HuH-7.5 (cell line): ENCODE measurements around the gene C2orf92.

Source experiments
- DNase-seq: peaks from one replicate; pipeline ENCODE4 v3.0.0; 2011; ENCODE audit warnings: low spot score

Gene C2orf92

DNA sequence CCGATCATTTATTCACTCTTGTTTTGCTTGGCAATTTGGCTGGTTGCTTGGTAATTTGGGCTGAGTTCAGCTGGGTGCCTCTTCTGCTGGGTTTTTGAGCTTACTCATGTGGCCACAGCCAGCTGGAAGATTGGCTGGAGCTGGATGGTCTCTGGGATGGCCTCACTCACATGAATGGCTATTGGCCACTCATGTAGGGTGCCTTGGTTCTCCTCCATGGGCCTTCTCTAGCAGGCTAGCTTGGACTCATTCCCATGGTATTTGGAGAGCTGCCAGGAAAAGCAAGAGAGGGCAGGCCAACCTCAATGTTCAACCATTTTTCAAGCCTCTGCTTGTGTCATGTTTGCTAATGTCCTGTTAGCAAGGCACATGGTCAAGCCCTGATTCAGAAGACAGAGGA is 60.7 kb downstream of the C2orf92 start:
- DNase-seq = no peak

DNA sequence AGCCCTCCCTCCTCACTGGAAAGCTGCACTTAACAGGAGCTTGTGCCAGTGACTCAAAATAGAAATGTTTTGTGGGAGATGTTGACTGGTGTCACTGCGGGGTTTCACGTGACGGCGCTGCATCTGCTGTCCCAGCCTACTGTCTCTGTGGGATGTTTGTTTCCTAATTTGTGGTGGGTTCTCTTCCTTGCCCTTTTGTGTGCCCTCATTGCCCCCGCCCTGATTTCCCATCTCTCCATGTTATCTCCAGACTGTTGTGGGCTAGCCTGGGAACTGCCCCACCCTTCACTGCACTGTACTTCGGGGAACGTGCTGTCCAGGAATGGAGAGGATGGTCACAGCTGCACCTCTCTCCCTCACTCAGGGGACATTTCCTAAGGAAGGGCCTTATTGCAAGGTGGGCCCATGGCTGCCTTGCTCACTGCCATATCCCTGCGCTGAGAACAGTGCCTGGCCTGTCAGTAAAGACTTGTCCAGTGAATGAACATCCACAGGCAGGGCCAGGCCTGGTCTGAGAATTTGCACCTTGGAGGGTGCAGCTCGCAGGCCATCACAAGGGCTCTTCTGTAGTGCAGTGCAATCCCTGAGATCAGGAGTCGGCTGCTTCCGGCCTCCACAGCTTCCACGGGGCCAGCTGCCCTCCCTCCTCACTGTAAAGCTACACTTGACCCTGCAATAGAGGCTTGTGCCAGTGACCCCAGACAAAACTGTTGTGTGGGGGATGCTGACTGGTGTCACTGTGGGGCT is 61.9 kb downstream of the C2orf92 start:
- no peak for DNase-seq

DNA sequence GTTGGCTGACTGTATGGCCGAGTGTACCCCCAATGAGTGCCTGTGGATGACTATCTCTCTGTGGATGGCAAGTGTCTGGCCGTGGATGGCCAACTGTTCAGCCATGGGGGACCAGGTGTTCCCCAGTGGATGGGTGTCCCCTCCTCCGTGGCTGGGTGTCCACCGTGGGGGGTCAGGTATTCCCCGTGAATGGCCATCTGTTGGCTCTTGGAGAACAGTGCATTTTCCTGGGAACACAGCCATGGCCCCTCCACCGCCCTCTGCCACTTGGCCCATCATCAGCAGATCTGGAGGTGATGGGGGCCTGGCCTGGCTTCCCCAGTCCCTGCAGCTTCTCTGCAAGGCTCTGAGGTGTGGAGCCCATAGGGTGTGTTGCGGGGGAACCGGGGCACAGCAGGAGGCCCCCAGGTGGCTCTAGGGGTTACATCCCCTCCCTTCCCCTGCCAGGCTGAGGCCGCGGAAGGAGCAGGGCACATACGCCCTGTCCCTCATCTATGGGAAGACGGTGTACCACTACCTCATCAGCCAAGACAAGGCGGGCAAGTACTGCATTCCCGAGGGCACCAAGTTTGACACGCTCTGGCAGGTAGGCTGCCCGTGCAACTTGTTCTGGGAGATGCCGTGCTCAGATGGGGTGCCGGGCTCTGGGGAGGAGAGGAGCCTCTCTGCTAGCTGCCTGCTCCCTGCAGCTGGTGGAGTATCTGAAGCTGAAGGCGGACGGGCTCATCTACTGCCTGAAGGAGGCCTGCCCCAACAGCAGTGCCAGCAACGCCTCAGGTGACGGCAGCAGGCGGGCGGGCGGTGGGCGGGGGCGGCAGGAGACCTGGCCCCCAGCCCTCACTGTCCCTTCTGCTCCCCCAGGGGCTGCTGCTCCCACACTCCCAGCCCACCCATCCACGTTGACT is 63.2 kb downstream of the C2orf92 start:
- DNase-seq = no peak

DNA sequence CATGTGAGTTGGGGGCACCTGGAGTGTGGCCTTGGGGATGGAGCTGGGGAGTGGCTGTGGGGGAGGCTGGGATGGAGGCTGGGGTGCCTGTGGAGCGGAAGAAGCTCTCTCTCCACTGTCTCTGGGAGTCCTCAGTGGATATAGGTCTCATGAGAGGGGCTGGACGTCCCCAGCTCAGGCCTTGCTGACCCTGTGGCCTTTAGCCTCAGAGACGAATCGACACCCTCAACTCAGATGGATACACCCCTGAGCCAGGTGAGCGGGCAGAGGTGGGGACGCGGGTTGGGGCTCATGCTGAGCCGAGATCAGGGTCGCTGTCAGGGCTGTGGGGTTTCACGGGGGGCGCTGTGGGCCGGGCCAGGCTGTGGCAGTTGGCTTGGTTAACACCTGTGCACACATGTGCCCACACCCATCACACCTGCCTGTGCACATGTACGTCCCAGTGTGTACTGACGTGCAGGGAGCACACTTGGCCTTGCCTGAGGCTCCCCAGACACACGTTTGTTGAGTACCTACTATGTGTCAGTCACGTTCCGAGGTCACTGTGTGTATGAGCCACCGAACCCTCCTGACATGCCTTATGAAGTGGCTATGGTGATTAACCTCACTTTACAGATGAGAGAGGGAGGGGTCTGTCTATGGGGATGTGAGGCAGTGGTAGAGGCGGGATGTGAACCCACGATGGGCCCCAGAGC is 64.0 kb downstream of the C2orf92 start:
- no peak for DNase-seq

DNA sequence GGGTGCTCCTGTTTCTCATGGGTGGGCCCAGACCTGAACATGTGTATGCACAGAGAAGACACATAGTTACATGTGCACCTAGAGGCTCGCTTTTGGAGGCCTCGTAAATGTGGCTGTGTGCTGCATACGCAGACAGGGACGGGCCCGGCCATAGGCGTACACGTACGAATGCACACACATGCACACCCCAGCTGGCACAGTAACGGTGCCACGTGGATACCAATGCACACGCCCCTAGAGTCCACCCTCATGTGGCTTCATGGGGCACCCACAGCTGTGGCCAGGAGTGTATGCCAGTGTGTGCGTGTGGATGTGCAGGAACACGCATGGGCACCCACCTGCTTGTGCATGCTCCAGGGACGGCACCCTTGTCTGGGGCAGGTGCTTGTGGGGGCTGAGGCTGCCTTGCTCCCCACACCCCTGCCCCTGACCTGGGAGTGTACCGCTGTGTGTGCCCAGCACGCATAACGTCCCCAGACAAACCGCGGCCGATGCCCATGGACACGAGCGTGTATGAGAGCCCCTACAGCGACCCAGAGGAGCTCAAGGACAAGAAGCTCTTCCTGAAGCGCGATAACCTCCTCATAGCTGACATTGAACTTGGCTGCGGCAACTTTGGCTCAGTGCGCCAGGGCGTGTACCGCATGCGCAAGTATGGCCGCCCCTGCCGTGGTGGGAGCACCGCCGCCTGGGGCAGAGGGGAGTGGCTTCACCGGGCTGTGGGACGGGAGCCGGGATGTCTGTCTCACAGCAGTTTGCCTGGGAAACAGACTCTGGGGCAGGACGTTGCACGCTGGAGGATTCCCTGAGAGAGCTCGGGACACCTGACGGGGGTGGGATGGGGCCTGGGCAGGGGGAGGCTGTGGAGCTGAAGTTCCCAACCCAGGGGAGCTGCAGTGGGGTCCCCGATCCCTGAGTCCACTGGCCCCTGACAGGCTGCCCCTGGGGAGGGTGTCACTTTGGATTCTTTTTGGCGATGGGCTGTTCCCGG is 64.8 kb downstream of the C2orf92 start:
- DNase-seq = no peak

DNA sequence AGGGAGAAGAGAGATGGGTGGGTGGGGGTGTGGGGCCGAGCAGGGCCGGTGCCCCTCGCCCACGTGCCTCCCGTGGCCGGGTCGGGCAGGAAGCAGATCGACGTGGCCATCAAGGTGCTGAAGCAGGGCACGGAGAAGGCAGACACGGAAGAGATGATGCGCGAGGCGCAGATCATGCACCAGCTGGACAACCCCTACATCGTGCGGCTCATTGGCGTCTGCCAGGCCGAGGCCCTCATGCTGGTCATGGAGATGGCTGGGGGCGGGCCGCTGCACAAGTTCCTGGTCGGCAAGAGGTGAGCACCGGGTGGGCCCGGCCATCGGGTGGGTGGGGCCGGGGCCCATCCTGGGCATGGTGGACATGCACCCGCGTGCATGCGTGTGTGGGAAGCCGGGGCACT is 65.6 kb downstream of the C2orf92 start:
- no peak for DNase-seq

DNA sequence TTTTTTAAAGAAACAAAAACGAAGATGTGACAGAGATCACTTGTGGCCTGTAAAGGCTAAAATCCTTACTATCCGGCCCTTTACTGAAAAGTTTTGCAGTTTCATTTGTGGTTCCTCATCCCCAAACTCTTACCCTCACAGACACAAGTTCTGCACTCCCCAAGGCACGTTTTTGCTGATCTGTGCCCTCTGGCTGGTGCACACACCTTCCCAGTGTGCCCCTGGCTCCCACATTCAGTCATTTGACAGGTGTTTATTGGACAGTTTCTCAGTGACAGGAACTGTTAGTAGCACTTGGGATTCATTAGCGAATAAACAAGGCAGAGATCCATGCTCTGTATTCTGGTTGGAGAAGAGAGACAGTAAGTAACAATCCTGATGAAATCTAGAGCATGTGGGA is 66.7 kb downstream of the C2orf92 start:
- DNase-seq = no peak

DNA sequence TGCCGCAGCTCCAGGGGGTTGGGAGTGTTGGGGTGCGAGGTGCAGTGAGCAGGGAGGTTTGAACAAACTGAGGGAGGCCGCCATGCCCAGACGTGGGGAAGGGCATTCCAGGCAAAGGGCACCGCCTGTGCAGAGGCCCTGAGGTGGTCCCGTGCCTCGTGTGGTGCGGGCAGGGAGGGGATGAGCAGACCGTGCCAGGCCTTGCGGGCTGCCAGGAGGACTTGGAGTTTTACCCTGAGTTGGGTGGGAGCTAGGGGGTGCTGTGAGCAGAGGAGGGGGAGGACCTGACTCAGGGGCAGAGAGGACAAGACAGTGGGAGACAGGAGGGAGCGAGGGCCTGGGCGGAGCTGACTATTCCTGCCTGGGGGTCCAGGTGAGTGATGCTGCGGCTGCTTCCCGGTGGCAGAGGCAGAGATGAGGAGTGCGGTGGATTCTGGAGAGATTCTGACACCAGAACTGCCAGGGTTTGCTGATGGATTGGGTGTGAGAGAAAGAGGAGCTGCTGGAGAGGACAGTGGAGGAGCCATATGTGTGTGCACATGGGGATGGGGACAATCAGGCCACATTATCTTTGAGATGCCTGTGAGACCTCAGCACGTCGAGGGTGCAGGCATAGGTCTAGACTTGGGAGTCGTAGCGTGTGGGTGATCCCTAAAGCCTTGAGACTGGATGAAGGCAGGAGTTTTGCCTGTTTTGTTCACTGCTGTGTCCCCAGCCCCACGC is 67.3 kb downstream of the C2orf92 start:
- no peak for DNase-seq

DNA sequence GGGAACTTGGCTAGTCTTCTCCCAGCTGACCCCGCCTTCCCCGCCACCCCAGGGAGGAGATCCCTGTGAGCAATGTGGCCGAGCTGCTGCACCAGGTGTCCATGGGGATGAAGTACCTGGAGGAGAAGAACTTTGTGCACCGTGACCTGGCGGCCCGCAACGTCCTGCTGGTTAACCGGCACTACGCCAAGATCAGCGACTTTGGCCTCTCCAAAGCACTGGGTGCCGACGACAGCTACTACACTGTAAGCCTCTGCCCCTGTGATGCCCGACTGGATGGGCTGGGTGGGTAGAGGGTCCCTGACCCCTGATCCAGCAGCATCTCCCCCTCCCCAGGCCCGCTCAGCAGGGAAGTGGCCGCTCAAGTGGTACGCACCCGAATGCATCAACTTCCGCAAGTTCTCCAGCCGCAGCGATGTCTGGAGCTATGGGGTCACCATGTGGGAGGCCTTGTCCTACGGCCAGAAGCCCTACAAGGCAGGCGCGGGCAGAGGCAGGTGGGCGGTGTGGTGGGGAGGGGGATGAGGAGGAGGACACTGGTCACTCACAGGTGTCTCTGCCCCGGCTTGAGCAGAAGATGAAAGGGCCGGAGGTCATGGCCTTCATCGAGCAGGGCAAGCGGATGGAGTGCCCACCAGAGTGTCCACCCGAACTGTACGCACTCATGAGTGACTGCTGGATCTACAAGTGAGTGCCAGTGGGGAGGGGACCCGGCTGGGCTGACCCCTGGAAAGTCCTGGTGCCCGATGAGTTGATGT is 68.1 kb downstream of the C2orf92 start:
- DNase-seq = no peak

DNA sequence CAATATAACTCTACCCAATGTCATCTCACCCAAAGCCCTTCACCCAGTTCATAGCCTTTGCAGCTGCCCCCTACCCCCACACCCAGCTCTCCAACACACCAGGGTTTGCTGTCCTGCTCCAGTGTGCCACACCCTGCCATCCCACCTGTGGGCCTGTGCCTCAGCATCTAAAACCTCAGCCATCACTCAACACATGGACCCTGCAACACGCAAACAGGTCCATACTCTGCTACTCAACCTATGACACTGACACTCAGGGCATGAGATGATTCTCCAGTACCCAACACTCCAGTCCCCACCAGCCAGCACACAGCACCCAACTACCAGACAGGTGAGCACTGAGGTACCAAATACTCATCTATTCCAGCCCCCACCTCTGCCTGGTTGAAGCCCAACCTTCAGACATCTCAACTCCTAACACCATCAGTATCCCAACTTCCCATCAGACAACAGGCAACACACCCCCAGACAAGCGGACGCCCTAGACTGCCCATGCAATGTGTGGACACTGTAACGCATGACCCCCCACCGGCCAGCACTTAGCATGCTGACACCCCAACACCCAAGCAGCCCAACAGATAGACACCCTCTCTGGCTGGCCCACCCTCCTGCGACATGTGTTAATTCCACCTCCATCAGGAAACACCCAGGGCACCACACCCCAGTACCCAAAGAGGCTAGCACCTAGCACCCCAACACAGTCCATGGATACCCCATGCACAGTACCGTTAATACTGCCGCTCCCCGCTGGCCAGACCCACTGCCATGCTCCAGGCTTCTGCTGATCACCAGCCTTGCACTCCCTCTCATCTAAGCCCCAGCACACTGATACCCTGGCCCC is 68.9 kb downstream of the C2orf92 start:
- DNase-seq = no peak

DNA sequence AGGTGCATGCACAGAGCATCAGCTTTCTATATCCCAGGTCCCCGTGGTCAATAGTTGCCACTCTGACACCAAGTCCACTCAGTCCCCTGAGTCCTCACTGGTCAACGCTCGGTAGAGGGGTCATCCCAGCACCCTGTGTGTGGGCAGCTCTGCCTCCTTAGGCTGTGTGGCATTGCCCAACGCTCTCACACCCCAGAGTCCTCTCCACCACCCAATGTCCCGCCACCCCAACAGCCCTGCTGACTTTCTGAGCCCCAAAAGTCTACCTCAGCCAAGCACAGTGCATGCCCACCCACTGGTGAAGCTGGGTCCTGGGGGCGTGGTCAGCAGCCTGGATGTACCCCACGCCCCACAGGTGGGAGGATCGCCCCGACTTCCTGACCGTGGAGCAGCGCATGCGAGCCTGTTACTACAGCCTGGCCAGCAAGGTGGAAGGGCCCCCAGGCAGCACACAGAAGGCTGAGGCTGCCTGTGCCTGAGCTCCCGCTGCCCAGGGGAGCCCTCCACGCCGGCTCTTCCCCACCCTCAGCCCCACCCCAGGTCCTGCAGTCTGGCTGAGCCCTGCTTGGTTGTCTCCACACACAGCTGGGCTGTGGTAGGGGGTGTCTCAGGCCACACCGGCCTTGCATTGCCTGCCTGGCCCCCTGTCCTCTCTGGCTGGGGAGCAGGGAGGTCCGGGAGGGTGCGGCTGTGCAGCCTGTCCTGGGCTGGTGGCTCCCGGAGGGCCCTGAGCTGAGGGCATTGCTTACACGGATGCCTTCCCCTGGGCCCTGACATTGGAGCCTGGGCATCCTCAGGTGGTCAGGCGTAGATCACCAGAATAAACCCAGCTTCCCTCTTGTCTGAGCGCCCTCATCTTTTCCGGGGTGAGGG is 69.7 kb downstream of the C2orf92 start:
- no peak for DNase-seq

DNA sequence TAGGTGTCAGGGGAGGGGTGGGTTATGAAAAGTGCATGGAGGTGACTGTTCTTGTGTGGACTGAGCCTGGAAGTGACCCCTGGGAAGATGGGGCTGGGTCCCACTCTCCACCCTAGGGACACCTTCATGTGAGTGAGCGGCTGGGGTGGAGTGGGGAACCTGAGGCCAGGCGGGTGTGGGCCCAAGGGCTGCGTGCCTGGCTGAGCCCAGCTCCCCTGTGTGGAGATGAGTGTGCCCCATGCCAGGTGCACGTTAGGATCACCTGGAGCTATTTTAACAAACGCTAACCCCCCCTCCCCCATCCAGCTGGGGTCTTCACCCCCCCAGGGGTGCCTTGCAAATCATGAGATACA is 70.4 kb downstream of the C2orf92 start:
- no peak for DNase-seq

DNA sequence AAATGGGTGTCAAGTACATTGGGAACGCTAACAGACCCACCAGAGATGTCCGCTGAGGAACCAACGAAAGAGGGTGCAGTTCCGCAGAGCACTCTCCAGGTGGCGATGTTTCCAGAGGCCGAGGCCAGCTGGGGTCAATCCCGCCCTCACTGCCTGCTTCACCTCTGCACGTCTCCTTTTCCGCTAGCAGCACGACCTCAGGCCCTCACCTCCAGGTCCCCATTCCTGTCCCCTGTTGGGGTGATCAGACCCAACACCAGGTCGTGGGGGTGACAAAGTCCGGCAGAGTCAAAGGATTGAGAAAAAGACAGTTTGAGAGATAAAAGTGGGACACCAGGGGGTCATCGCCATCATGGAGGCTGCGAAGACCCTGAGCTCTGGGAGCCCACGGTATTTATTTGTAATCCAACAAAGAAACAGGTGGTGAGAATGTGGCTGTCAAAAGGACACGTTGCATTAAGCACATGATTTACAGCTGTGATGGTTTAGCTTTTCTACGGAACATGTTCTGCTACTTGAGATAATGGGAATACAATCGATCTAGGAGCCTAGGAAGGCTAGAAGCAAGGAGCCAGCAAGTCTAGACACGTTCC is 71.2 kb downstream of the C2orf92 start:
- peak; percentile 89 for DNase-seq

DNA sequence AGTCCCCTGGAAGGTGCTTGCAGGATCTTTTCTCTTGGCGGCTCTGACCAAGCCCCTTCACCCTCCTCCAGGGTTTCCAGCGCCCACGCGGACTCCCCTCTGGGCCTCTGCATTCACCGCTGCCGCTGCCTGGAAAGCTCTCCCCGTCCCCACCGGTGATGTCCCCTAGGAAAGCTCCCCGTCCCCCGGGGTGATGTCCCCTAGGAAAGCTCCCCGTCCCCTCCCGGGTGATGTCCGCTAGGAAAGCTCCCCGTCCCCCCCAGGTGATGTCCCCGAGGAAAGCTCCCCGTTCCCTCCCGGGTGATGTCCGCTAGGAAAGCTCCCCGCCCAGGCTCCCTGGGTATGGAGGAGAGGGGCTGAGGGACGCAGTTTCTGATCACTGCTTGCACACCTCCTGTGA is 71.7 kb downstream of the C2orf92 start:
- no peak for DNase-seq

DNA sequence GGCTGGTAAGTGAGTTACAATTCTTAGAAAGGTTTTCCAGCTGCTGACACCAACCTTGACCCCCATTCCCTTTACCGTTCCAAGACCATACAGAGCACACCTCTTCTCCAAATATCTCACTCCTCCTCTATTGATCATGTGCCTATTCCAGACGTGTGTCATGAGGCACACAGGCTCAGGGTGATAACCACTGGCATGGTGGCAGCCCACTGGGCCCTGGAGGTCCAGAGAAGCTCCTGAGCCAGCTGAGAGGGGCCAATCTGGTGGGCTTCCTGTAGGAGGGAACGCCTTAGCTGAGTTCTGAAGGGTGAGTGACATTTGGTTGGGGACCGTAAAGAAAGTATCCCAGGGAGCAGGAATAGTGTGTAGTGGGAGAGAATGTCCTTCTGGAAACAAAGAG is 72.2 kb downstream of the C2orf92 start:
- DNase-seq = no peak

DNA sequence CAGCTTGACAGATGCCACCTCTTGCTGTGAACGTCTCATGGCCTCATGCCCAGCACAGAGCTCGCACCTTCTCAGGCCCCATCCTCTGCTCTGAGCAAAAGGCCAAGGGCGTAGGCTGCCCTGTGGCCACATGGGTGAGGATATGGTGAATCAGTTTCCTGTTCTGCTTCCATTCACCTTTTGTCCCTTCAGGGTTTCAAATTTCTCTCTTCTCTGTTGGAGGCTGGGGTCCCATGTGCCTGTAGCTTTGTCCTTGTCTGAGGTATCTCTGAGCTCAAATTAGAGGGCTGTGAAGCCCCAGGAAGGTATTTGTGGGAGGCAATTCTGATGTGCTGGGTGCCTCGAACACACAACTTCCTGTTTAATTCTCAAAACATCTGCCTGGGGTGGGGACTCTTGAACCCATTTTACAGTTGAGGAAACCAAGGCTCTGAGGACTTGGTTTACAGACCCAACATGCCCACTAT is 72.9 kb downstream of the C2orf92 start:
- DNase-seq = no peak

DNA sequence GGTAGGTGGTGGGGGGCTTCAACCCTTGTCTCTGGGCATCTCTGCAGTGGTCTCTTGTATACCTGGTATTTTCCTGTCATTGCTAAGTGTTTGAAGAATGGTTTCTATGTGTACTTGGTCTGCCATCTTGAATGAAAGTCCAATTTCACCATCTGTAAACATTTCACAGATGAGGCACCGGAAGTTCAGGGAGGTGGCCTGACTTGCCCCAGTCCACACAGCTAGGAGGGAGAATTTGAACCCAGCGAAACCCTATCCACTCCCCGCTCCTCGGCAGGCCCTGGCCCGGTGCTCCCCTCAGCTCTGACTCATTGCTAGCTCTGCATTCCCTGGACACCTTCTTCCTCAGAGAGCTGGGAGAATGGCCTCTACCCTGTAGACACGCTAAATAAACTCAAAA is 74.4 kb downstream of the C2orf92 start:
- no peak for DNase-seq
